MM.1S (cell line): Measurements from ENCODE around the gene RAG2.
A peak's percentile ranks its signal among the peaks of the same experiment; 100 is the strongest.

Experiments used
- DNase-seq: peaks from one replicate; pipeline ENCODE4 v3.0.0-alpha.2; 2015
- H2AFZ ChIP-seq: fragments of 300-600 bp; sonication (generic); 2 replicates; pipeline ENCODE4 v1.6.0; 2016; ENCODE audit warnings: antibody characterized with exemption, low read length
- H3F3A ChIP-seq: fragments of 300-600 bp; sonication (generic); 2 replicates; pipeline ENCODE4 v1.6.1; 2016; ENCODE audit warnings: mild to moderate bottlenecking, antibody characterized with exemption, low read length, moderate library complexity, mixed read lengths; ENCODE audit not compliant: insufficient read depth
- H3K27ac ChIP-seq: fragments of 300-600 bp; sonication (generic); 2 replicates; pipeline ENCODE4 v1.5.1; 2016; ENCODE audit warnings: mild to moderate bottlenecking, low read length
- H3K27me3 ChIP-seq: fragments of 300-600 bp; sonication (generic); replicated peaks from 2 replicates; pipeline ENCODE4 v1.6.0; 2016; ENCODE audit warnings: low read length; ENCODE audit not compliant: insufficient read depth
- H3K36me3 ChIP-seq: fragments of 300-600 bp; sonication (generic); replicated peaks from 2 replicates; pipeline ENCODE4 v1.6.1; 2016; ENCODE audit warnings: mild to moderate bottlenecking, low read length, mixed read lengths; ENCODE audit not compliant: insufficient read depth
- H3K4me1 ChIP-seq: fragments of 300-600 bp; sonication (generic); 2 replicates; pipeline ENCODE4 v1.6.1; 2016; ENCODE audit warnings: low read length, mixed read lengths
- H3K4me2 ChIP-seq: fragments of 300-600 bp; sonication (generic); 2 replicates; pipeline ENCODE4 v1.6.0; 2016; ENCODE audit warnings: low read depth, low read length
- H3K4me3 ChIP-seq: fragments of 300-600 bp; sonication (generic); 2 replicates; pipeline ENCODE4 v1.5.1; 2016; ENCODE audit warnings: low read length, mixed read lengths
- H3K79me2 ChIP-seq: fragments of 300-600 bp; sonication (generic); 2 replicates; pipeline ENCODE4 v1.6.1; 2016; ENCODE audit warnings: mixed run types, low read length, mixed read lengths
- H3K9ac ChIP-seq: fragments of 300-600 bp; sonication (generic); 2 replicates; pipeline ENCODE4 v1.6.1; 2016; ENCODE audit warnings: low read length, mixed read lengths
- H3K9me2 ChIP-seq: fragments of 300-600 bp; sonication (generic); replicated peaks from 2 replicates; pipeline ENCODE4 v1.6.1; 2016; ENCODE audit warnings: mild to moderate bottlenecking, low read length, mixed read lengths; ENCODE audit not compliant: insufficient read depth
- H3K9me3 ChIP-seq: fragments of 300-600 bp; sonication (generic); replicated peaks from 2 replicates; pipeline ENCODE4 v1.6.1; 2016; ENCODE audit warnings: mild to moderate bottlenecking, low read length, mixed read lengths; ENCODE audit not compliant: insufficient read depth
- H4K20me1 ChIP-seq: fragments of 300-600 bp; sonication (generic); 2 replicates; pipeline ENCODE4 v1.6.1; 2016; ENCODE audit warnings: mild to moderate bottlenecking, low read length, moderate library complexity, mixed read lengths; ENCODE audit not compliant: insufficient read depth
- EZH2 ChIP-seq: fragments of 300-600 bp; sonication (generic); optimal IDR thresholded peaks from 2 replicates; pipeline ENCODE3; 2017; ENCODE audit warnings: low read depth, mild to moderate bottlenecking, antibody characterized with exemption, low read length, mixed read lengths
- EZH2phosphoT487 ChIP-seq: fragments of 300-600 bp; sonication (generic); IDR thresholded peaks from 2 replicates; pipeline ENCODE4 v1.6.1; 2018; ENCODE audit warnings: antibody characterized with exemption, low read length
- TF ChIP-seq, protein P1 (sequence below): fragments of 300-600 bp; sonication (generic); IDR thresholded peaks from 2 replicates; pipeline ENCODE4 v1.5.1; 2016; ENCODE audit warnings: antibody characterized with exemption, low read length, mixed read lengths

RAG2 gene

GRCh38 chr11:36631774-36632173 is 33.7 kb upstream of the RAG2 start:
- H3F3A ChIP-seq = no peaks in the 10 kb centered on the region
- no peak overlapping the region for H3K9ac ChIP-seq
- peak overlapping the region; percentile 56 for H3K27ac ChIP-seq
- H4K20me1 ChIP-seq = no peaks in the 10 kb centered on the region
- H3K4me1 ChIP-seq = 0 out of 2 replicates have a peak, but pooled peaks cover 3% of the 10 kb centered on the region
- no peaks in the 10 kb centered on the region for H3K79me2 ChIP-seq
- no peak overlapping the region for H3K4me3 ChIP-seq
- TF ChIP-seq, protein P1, sequence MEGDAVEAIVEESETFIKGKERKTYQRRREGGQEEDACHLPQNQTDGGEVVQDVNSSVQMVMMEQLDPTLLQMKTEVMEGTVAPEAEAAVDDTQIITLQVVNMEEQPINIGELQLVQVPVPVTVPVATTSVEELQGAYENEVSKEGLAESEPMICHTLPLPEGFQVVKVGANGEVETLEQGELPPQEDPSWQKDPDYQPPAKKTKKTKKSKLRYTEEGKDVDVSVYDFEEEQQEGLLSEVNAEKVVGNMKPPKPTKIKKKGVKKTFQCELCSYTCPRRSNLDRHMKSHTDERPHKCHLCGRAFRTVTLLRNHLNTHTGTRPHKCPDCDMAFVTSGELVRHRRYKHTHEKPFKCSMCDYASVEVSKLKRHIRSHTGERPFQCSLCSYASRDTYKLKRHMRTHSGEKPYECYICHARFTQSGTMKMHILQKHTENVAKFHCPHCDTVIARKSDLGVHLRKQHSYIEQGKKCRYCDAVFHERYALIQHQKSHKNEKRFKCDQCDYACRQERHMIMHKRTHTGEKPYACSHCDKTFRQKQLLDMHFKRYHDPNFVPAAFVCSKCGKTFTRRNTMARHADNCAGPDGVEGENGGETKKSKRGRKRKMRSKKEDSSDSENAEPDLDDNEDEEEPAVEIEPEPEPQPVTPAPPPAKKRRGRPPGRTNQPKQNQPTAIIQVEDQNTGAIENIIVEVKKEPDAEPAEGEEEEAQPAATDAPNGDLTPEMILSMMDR = no peak
- TF ChIP-seq EZH2phosphoT487 = no peak
- no peak overlapping the region for H2AFZ ChIP-seq
- H3K4me2 ChIP-seq = no peak overlapping the region
- H3K9me2 ChIP-seq = no peaks in the 10 kb centered on the region
- H3K27me3 ChIP-seq = no peaks in the 10 kb centered on the region
- peak; percentile 60 for DNase-seq
- no peaks in the 10 kb centered on the region for H3K9me3 ChIP-seq
- H3K36me3 ChIP-seq = no peaks in the 10 kb centered on the region

GRCh38 chr11:36628765-36629244 is 30.8 kb upstream of the RAG2 start:
- H3K27ac ChIP-seq = no peak overlapping the region
- H3K9me2 ChIP-seq = no peaks in the 10 kb centered on the region
- H3K4me3 ChIP-seq = no peak overlapping the region
- H4K20me1 ChIP-seq = no peaks in the 10 kb centered on the region
- no peak overlapping the region for H3K4me2 ChIP-seq
- no peaks in the 10 kb centered on the region for H3F3A ChIP-seq
- no peak for DNase-seq
- TF ChIP-seq EZH2 (no peak), EZH2phosphoT487 (no peak)
- TF ChIP-seq, protein P1 = no peak
- no peaks in the 10 kb centered on the region for H3K27me3 ChIP-seq
- H3K9ac ChIP-seq = no peak overlapping the region
- no peaks in the 10 kb centered on the region for H3K9me3 ChIP-seq
- H3K4me1 ChIP-seq = 0 out of 2 replicates have a peak, but pooled peaks cover 3% of the 10 kb centered on the region
- no peaks in the 10 kb centered on the region for H3K79me2 ChIP-seq
- no peak overlapping the region for H2AFZ ChIP-seq
- H3K36me3 ChIP-seq = no peaks in the 10 kb centered on the region

DNA sequence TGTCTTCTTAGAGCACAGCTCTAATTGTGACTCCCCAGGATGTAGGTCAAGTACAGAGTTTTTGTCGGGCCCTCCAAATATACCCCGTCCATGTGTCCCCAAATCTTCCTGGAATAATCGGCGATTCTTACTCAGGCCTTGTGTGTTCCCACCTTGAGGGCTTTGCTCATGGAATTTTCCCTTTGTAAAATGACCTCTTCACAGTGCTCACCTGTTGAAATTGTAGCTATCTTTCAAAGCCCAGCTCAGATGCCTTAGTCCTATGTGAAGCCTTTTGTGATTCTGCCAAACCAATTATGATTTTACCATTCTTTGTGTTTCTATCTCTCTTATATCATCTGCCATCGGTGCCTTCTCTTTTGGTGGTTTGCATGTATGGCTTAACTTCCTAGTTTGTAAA is 30.1 kb upstream of the RAG2 start:
- TF ChIP-seq EZH2 (no peak), EZH2phosphoT487 (no peak)
- TF ChIP-seq, protein P1 = no peak
- Histone ChIP-seq H3K79me2 (no peaks in the 10 kb centered on the region), H4K20me1 (no peaks in the 10 kb centered on the region), H3K4me1 (0 out of 2 replicates have a peak, but pooled peaks cover 3% of the 10 kb centered on the region), H3K9me2 (no peaks in the 10 kb centered on the region), H2AFZ (no peak overlapping the region), H3K9ac (no peak overlapping the region), H3K36me3 (no peaks in the 10 kb centered on the region), H3K27me3 (no peaks in the 10 kb centered on the region), H3K27ac (no peak overlapping the region), H3K4me2 (no peak overlapping the region), H3F3A (no peaks in the 10 kb centered on the region), H3K9me3 (no peaks in the 10 kb centered on the region), H3K4me3 (no peak overlapping the region)
- no peak for DNase-seq
